Neuronal stem cell (in vitro differentiated cells): ENCODE results near the gene AFF3.

Experiments
- DNase-seq: peaks from one replicate; pipeline ENCODE4 v3.0.0-alpha.2; 2013; ENCODE audit warnings: low spot score
- H2AFZ ChIP-seq: one replicate; pipeline ENCODE4 v1.6.1; 2013; ENCODE audit warnings: mild to moderate bottlenecking, low read length, inconsistent platforms
- H2AK5ac ChIP-seq: 2 replicates; pipeline ENCODE4 v1.6.1; 2013; ENCODE audit warnings: low read depth, mild to moderate bottlenecking, inconsistent platforms, low read length, moderate library complexity, mixed read lengths
- H2BK120ac ChIP-seq: 2 replicates; pipeline ENCODE4 v1.6.1; 2013; ENCODE audit warnings: low read depth, mild to moderate bottlenecking, inconsistent platforms, low read length, moderate library complexity, mixed read lengths
- H2BK12ac ChIP-seq: one replicate; pipeline ENCODE4 v1.6.1; 2013; ENCODE audit warnings: low read length, inconsistent platforms
- H2BK15ac ChIP-seq: 2 replicates; pipeline ENCODE4 v1.6.1; 2013; ENCODE audit warnings: mild to moderate bottlenecking, low read length, inconsistent platforms, mixed read lengths
- H2BK5ac ChIP-seq: one replicate; pipeline ENCODE4 v1.6.1; 2013; ENCODE audit warnings: inconsistent platforms, mild to moderate bottlenecking, low read length, moderate library complexity
- H3K14ac ChIP-seq: one replicate; pipeline ENCODE4 v1.6.1; 2013; ENCODE audit warnings: low read length, inconsistent platforms
- H3K18ac ChIP-seq: 2 replicates; pipeline ENCODE4 v1.6.1; 2013; ENCODE audit warnings: low read length, inconsistent platforms
- H3K23ac ChIP-seq: 2 replicates; pipeline ENCODE4 v1.6.1; 2013; ENCODE audit warnings: low read depth, mild to moderate bottlenecking, mixed read lengths, low read length, inconsistent platforms; ENCODE audit not compliant: poor library complexity
- H3K27ac ChIP-seq: replicated peaks from 3 replicates; pipeline ENCODE4 v1.5.1; 2013; ENCODE audit warnings: low read length, inconsistent platforms
- H3K27me3 ChIP-seq, 3 experiments: 2 replicates each; pipeline ENCODE4 v1.6.1; 2013; ENCODE audit warnings: low read length in 3 of 3, mild to moderate bottlenecking in 2 of 3, inconsistent platforms in 1 of 3, low read depth in 1 of 3, mixed read lengths in 1 of 3, moderate library complexity in 1 of 3; ENCODE audit not compliant: control insufficient read depth in 3 of 3, insufficient read depth in 3 of 3
- H3K36me3 ChIP-seq, 2 donors: replicated peaks in 1 of 2; 2 replicates each; pipeline ENCODE4 v1.6.1; 2013; ENCODE audit warnings: low read length in 2 of 2; ENCODE audit not compliant: control insufficient read depth in 2 of 2, insufficient read depth in 2 of 2
- H3K4ac ChIP-seq: 2 replicates; pipeline ENCODE4 v1.6.1; 2013; ENCODE audit warnings: inconsistent platforms, mild to moderate bottlenecking, low read length, moderate library complexity
- H3K4me1 ChIP-seq, 2 donors: 1 replicate in 1 of 2; 2 replicates in 1 of 2; pipeline ENCODE4 v1.6.1; 2013; ENCODE audit warnings: low read length in 2 of 2, low read depth in 1 of 2; ENCODE audit not compliant: control insufficient read depth in 2 of 2, insufficient read depth in 1 of 2
- H3K4me2 ChIP-seq: one replicate; pipeline ENCODE4 v1.6.1; 2013; ENCODE audit warnings: mild to moderate bottlenecking, low read length, inconsistent platforms; ENCODE audit not compliant: insufficient read depth, poor library complexity, severe bottlenecking
- H3K4me3 ChIP-seq, 2 donors: 2 replicates each; pipeline ENCODE4 v1.5.1; 2013; ENCODE audit warnings: low read length in 2 of 2, mild to moderate bottlenecking in 2 of 2, inconsistent platforms in 1 of 2, moderate library complexity in 1 of 2
- H3K79me1 ChIP-seq: one replicate; pipeline ENCODE4 v1.6.1; 2013; ENCODE audit warnings: low read depth, mild to moderate bottlenecking, inconsistent platforms, low read length, moderate library complexity
- H3K9ac ChIP-seq: one replicate; pipeline ENCODE4 v1.6.1; 2013; ENCODE audit warnings: mild to moderate bottlenecking, low read depth, low read length, inconsistent platforms; ENCODE audit not compliant: poor library complexity
- H3K9me3 ChIP-seq, 2 donors: replicated peaks in 1 of 2; 2 replicates each; pipeline versions ENCODE3 to v1.6.1; 2013; ENCODE audit warnings: low read length in 2 of 2, mild to moderate bottlenecking in 2 of 2, inconsistent platforms in 1 of 2, low read depth in 1 of 2, mixed read lengths in 1 of 2, moderate library complexity in 1 of 2; ENCODE audit not compliant: control insufficient read depth in 2 of 2, insufficient read depth in 1 of 2
- H4K8ac ChIP-seq: one replicate; pipeline ENCODE4 v1.6.1; 2013; ENCODE audit warnings: low read depth, mild to moderate bottlenecking, inconsistent platforms, low read length, moderate library complexity
- H4K91ac ChIP-seq: one replicate; pipeline ENCODE4 v1.6.1; 2013; ENCODE audit warnings: low read length, low read depth, mild to moderate bottlenecking, inconsistent platforms; ENCODE audit not compliant: poor library complexity
- WGBS, 2 donors: extraction: QIAGEN DNeasy Blood & Tissue Kit; methylation state at CpG; one replicate each; pipeline ENCODE4 v1.1.7; 2013; ENCODE audit warnings: missing lambda C conversion rate in 2 of 2, mixed read lengths in 1 of 2; ENCODE audit not compliant: insufficient read length in 2 of 2, insufficient replicate concordance in 1 of 2; ENCODE audit errors: extremely low coverage in 2 of 2; 5-methylcytosine and 5-hydroxymethylcytosine counted together

Gene AFF3

GRCh38 chr2:99648906-99649789 is 493.2 kb downstream of the AFF3 start:
- Histone ChIP-seq H3K23ac (peak overlapping the region; percentile 52), H3K4ac (no peak overlapping the region), H3K18ac (no peak overlapping the region), H3K14ac (no peak overlapping the region), H3K36me3 (no peaks in the 10 kb centered on the region), H3K9ac (no peak overlapping the region), H2AFZ (no peak overlapping the region), H3K4me3 (no peak overlapping the region), H4K91ac (no peak overlapping the region), H3K4me2 (no peak overlapping the region), H3K4me1 (peaks cover 7 to 17% of the 10 kb centered on the region in 2 donors), H2BK5ac (no peak overlapping the region), H2BK15ac (no peak overlapping the region), H3K9me3 (no peaks in the 10 kb centered on the region), H3K27me3 (no peaks in the 10 kb centered on the region), H3K79me1 (no peaks in the 10 kb centered on the region), H3K27ac (no peak overlapping the region), H4K8ac (no peak overlapping the region), H2AK5ac (no peak overlapping the region), H2BK120ac (no peak overlapping the region), H2BK12ac (no peak overlapping the region)
- DNase-seq = no peak
- no CpG with 5 or more reads among the region's 13 CpGs for WGBS, 2 donors

GRCh38 chr2:99648178-99648844 is 494.1 kb downstream of the AFF3 start:
- Histone ChIP-seq H3K23ac (peak overlapping the region; percentile 52), H3K36me3 (no peaks in the 10 kb centered on the region), H3K9me3 (no peaks in the 10 kb centered on the region), H4K91ac (no peak overlapping the region), H3K27me3 (no peaks in the 10 kb centered on the region), H3K4me3 (no peak overlapping the region), H3K4me2 (no peak overlapping the region), H4K8ac (no peak overlapping the region), H2AK5ac (no peak overlapping the region), H3K18ac (no peak overlapping the region), H2AFZ (peak overlapping the region; percentile 16), H3K27ac (no peak overlapping the region), H3K14ac (no peak overlapping the region), H3K9ac (peak overlapping the region; percentile 50), H3K79me1 (no peaks in the 10 kb centered on the region), H2BK12ac (no peak overlapping the region), H2BK5ac (no peak overlapping the region), H2BK15ac (no peak overlapping the region), H3K4ac (no peak overlapping the region), H2BK120ac (no peak overlapping the region), H3K4me1 (peaks cover 6 to 17% of the 10 kb centered on the region in 2 donors)
- no CpG with 5 or more reads among the region's 4 CpGs for WGBS, 2 donors
- no peak for DNase-seq

- H3K9me3 ChIP-seq = no peaks in the 10 kb centered on the region
- no peak overlapping the region for H2BK12ac ChIP-seq
- no peaks in the 10 kb centered on the region for H3K79me1 ChIP-seq
- WGBS, 2 donors = no CpG with 5 or more reads among the region's 2 CpGs
- no peaks in the 10 kb centered on the region for H3K36me3 ChIP-seq
- H2BK15ac ChIP-seq = no peak overlapping the region
- H3K9ac ChIP-seq = no peak overlapping the region
- H3K4me3 ChIP-seq = no peak overlapping the region
- peaks cover 0 to 10% of the 10 kb centered on the region in 2 donors for H3K4me1 ChIP-seq
- H4K8ac ChIP-seq = no peak overlapping the region
- H3K4me2 ChIP-seq = no peak overlapping the region
- H4K91ac ChIP-seq = no peak overlapping the region
- no peak overlapping the region for H3K4ac ChIP-seq
- H3K27me3 ChIP-seq = no peaks in the 10 kb centered on the region
- no peak overlapping the region for H3K23ac ChIP-seq
- no peak for DNase-seq
- no peak overlapping the region for H3K14ac ChIP-seq
- no peak overlapping the region for H3K27ac ChIP-seq
- H2BK120ac ChIP-seq = no peak overlapping the region
- H2BK5ac ChIP-seq = no peak overlapping the region
- no peak overlapping the region for H2AK5ac ChIP-seq
- H3K18ac ChIP-seq = no peak overlapping the region
- H2AFZ ChIP-seq = no peak overlapping the region
Observed at GRCh38 chr2:99645960-99646359, 496.4 kb downstream of the AFF3 start.

DNA sequence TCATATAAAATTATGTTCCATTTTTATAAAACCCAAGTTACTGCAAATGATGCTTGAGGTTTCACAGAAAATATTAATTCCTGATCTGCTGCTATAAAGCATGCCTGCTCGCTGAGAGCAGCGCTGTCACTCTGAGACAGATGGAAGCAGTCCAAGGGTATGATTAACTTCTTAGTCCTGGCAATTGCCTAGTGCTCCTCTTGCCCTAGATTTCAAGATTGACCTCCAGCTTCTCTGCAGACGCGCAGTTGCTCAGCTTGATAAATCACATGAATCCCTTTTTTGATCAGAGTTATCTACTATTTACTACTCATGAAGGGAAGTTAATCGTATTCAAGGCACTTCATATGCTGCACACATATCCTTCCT is 498.0 kb downstream of the AFF3 start:
- H2BK15ac ChIP-seq = no peak overlapping the region
- H2AFZ ChIP-seq = no peak overlapping the region
- H2BK120ac ChIP-seq = no peak overlapping the region
- no peak overlapping the region for H3K23ac ChIP-seq
- no peak overlapping the region for H3K4ac ChIP-seq
- no peak overlapping the region for H3K9ac ChIP-seq
- no peak overlapping the region for H3K4me2 ChIP-seq
- no CpG with 5 or more reads among the region's 5 CpGs for WGBS, 2 donors
- H3K27ac ChIP-seq = no peak overlapping the region
- H3K4me1 ChIP-seq = peaks cover 0 to 10% of the 10 kb centered on the region in 2 donors
- no peak for DNase-seq
- H2BK12ac ChIP-seq = no peak overlapping the region
- no peak overlapping the region for H3K14ac ChIP-seq
- H3K36me3 ChIP-seq = no peaks in the 10 kb centered on the region
- no peak overlapping the region for H2BK5ac ChIP-seq
- no peak overlapping the region for H2AK5ac ChIP-seq
- no peak overlapping the region for H4K8ac ChIP-seq
- H4K91ac ChIP-seq = no peak overlapping the region
- H3K9me3 ChIP-seq = no peaks in the 10 kb centered on the region
- no peaks in the 10 kb centered on the region for H3K79me1 ChIP-seq
- H3K4me3 ChIP-seq = no peak overlapping the region
- H3K18ac ChIP-seq = no peak overlapping the region
- no peaks in the 10 kb centered on the region for H3K27me3 ChIP-seq
